ENCODE results near the gene APC2.

APC2 gene

DNA sequence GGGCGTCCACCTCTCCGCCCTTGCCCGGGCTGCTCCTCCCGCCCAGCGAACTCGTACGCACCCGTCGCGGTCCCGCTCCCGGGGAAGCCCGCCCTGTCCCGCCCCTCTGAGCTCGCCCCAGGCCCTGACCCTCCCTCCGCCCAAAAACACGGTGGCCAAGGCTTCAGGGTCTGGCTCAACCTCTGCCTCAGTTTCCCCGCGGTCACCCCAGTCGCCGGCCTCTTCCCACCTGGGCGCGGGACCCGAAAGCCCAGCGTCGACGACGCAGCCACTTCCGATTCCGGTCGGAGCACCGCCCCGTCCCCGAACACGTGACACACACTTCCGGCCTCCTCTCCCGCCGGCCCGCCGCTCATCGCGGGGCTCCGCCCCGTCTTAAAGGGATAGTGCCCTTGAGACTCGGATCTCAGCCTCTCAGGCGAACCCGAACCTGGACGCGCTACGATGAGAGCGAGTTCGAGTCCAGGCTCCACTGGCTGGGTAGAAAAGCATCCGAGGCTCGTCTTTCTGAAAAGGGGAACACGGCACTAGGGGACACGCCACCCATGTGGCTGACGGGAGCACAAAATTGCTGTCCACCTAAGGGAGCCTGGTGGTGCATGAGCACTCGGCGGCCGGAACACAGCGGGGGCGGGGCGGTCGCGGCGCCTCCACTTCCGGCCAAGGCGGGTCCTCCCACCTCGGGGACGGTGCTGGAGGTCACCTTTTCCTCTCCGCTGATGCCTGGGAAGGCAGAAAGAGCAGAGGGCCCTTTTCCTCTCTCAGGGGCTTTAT is 29.2 kb downstream of the APC2 start, which contains the start of gene C19orf25:
Gene C19orf25, minus strand, starts transcription at position 282 of the 774 bp plus-strand sequence. CDS start 312 bp downstream, outside the sequence.
- DNase-seq (ENCODE audit: low read depth), result peak; percentile 82

DNA sequence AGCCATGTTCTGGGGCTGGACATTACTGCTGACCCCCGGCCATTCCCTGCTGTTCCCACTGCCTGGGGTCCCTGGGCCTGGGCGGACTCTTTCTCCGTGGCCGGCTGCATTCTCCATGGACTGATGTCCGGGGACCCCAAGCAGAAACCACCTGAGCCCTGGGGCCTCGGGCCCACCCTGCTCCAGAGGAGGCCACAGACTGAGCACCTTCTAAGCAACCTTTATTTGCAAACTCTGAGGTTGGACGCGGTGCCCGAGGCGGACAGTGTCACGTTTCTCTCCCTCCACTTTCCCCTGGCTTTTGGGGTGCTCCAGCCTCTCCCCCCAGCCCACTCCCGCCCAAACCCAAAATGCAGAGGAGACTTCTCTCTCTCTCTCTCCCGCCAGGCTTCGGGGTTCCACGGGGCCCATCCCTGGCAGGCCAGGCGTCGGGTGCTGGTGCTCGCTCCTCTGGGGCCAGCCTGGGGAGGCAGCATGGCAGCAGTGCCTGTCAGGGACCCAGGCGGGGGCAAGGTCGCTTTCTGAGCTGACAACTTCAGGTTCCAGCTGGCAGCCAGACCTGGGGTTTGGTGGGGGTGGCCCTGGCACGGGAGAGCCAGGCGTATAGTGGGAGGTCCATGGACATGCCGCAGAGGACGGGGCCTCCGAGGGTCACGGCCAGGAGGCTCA is 31.4 kb downstream of the APC2 start:
- no peak for DNase-seq (ENCODE audit: low read depth)

DNA sequence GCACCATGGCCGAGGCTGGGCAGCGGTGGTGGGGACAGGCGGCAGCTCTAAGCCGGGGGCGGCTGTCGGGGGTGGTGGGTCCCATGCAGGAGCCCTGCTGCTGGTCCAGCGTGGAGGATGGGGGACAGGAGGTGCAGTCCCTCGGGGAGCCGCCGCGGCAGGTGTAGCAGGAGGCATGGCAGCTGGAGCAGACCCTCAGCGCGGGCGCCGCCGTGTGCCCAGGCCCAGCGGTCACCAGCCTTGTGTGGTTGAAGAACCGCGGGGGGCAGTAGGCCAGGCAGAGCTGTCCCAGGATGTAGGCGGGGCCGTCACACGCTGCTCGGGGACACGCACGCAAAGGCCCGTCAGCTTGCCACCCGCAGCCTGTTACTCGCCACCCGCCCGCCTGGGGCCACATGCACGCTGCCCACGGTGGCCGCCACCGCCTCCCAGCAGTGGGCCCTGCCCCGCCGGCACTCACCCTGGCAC is 32.0 kb downstream of the APC2 start:
- no peak for DNase-seq (ENCODE audit: low read depth)

DNA sequence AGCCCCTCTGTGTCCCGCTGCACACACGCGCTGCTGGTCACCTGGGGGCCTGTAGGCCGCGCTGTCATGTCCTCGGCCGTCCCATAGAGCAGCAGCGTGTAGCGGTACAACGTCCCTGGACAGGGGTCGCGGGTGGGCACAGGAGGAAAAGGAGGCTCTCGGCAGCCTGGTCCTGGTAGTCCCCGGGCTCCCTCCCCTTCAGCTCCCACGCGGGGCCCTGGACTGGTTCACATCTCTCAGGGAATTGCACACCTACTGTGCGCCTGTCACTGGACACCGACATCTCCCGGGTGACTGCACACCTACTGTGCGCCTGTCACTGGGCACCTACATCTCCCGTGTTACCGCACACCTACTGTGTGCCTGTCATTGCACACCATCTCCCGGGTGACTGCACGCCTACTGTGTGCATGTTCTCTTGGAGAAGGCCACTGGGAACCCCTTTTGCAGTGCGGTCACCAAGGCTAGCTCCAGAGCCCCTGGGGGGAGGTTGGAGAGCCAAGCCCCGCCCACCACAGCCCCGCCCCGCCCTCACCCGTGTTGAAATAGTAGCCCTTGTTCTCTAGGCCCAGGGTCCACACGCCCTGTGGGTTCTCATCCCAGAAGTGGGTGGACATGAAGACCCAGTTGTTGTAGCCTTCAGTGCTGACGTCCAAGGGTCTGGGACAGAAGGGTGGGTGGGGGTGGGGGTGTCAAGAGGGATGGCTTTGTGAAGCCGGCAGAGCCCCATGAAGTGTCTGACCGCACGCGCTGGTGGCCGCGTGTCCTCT is 32.6 kb downstream of the APC2 start:
- DNase-seq (ENCODE audit: low read depth), result no peak

DNA sequence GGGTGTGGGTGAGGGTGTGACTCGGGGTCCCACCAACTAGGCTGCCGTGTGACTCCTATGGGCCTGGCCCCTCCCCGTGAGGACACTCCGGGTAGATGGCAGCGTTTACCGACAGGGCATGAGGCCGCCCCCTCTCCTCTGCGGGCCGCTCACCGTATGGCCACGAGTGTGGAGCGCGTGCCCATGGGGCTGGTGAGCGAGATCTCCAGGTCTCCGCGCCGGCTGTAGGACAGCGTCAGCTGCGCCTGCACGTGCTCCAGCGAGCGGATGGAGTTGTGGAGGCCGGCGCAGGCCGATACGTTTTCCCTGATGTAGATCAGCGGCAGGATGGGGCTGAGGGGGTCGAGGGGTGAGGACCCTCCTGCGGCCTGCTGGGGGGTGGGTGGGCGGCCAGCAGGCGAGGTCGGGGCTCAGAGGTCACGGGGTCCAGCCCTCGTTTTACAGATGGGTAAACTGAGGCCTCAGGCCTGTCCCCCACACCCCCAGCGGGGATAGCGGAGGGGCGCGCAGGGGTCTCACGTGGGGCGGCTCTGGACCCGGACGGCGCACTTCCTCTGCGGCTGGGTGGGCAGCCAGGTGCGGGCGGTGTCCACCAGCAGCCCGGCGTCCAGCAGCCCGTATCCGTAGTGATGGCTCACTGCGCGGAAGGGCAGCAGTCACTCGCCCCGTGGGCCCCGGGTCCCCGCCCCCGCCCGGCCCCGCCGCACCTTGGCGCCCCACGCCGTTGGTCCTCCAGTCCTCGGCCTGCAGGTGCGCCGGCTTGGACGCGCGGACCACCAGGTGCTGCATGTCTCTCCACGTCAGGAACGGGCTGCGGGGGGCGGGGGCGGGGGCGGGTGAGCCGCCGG is 33.4 kb downstream of the APC2 start:
- no peak for DNase-seq (ENCODE audit: low read depth)

DNA sequence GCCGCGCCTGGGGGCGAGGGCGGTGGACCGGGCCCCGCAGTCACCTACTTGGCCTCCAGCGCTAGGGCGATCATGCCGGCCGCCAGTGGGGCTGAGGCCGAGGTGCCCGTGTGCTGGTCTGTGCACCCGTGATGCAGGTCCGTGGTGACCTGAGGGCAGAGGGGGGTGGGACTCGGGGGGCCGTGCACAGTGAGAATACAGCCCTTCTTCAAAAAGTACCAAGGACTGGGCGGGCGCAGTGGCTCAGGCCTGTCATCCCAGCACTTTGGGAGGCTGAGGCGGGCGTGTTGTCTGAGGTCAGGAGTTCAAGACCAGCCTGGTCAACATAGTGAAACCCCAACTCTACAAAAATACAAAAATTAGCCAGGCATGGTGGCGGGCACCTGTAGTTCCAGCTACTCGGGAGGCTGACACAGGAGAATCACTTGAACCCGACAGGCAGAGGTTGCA is 34.1 kb downstream of the APC2 start:
- DNase-seq (ENCODE audit: low read depth), result no peak

DNA sequence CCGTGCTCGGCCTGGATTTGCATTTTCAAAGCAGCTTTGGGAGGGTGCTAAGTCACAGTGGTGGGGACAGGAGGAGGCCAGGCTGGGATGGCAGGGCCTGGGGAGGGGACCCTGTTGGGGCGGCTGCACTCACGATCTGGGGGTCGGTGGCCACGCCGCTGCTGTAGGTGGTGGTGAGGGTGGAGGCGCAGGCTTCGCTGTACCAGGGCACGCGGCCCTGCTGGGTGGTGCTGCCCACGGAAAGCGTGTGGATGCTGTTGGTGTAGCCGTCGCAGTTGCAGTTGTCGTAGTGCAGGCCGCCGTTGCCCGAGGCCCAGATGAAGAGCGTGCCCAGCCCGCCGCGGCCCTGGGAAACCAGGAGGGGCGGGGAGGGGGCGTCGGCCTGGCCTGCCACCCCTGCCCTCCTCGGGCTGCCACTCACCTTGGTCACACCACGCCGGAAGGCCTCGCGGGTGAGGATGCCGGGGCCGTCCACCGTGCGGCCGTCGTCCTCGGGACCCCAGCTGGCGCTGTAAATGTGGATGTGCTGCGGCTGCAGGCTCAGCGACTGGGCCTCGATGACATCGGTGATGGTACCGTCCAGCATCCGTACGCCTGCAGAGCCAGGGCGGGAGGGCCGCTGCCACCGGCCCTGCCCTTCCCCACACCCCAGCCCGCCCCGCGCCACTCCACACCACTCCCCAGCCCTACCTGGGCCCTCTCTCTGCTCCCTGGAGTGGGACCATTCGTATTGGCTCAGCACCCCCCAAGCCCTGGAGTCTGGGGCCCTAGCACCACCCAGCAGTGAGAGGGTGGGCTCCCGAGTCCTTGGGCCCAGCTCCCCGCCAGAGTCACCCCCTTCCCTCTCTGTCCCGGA is 37.0 kb downstream of the APC2 start:
- DNase-seq (ENCODE audit: low read depth), result no peak

DNA sequence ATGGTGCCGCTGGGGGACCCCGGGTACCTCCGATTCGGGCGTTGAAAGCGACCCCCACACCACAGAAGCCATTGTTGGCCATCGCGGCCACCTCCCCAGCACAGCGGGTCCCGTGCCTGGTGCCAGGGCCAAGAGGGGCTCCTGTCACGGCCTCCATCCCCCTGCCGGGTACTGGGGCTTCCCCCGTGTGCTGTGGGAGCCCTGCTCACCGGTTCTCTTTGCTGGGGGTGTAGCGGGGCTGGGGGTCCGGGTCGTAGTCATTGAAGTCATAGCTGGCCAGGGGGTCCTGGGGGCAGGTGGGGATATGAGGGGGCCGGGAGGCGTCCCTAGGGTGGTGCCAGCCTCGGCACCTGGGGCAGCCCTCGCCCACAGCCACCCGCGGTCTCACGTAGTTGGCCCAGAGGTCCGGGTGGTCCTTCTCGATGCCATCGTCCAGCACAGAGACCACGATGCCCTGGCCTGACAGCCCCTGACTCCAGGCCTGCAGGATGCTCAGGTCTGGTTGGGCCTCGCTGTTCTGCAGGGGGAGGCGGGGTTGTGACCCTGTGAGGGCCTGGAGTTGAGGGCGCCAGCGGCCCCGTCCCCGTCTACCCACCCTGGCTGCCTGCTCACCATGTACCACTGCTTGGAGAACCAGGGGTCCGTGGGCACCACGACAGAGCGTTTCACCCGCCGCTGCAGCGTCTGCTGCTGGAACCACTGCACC is 37.8 kb downstream of the APC2 start:
- DNase-seq (ENCODE audit: low read depth), result no peak

DNA sequence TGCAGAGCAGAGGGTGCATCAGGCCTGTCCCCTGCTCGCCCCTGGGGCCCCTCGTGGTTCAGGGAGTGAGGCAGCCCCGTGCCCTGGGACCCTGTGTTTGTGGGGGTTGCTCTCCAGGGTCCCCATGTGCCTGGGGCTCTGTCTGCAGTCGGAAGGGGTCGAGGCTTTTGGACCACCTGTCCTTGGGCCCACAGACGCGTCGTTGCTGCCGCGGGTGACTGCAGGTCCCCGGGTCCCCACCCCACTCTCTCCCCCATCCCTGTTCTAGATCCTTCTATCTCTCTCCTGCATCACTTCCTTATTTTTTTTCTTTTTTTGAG is 38.3 kb downstream of the APC2 start:
- no peak for DNase-seq (ENCODE audit: low read depth)

DNA sequence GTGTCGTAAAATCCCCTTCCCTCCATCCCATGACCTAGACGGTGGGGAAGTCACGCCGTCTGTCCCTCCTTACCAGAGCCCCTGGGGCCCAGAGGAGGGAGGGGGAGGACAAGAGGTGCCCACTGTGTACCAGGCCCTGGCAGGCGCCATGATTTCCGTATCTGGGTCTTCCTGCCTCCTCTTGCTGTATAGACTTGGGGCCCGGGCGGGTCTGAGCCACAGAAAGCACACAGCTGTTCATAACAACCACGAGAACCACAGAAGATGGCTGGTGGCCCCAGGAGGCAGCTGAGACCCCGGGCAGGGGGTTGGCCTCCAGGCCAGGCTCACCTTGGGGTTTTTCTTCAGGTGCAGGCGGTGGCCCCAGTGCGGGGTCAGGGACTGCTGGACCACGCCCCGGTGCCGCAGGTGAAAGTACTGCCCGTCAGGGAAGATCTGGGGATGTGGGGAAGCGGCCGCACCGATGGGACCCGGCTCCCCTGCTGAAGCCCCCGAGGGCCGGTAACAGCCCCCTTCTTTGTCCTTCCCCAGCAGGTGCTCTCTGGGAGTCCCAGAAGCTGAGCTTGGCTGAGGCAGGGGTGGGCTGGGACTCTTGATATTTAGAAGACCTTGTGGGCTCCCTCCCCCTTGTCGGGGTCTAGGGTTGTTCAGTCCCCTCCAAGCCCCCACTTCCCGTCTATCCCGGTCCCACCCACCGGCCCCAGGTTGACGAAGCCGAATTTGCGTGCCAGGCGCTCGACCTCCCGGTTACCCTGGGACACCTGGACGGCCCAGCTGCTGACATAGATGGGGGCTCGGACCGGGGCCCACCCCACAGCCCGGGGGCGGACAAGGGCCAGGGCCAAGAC is 39.8 kb downstream of the APC2 start:
- no peak for DNase-seq (ENCODE audit: low read depth)

DNA sequence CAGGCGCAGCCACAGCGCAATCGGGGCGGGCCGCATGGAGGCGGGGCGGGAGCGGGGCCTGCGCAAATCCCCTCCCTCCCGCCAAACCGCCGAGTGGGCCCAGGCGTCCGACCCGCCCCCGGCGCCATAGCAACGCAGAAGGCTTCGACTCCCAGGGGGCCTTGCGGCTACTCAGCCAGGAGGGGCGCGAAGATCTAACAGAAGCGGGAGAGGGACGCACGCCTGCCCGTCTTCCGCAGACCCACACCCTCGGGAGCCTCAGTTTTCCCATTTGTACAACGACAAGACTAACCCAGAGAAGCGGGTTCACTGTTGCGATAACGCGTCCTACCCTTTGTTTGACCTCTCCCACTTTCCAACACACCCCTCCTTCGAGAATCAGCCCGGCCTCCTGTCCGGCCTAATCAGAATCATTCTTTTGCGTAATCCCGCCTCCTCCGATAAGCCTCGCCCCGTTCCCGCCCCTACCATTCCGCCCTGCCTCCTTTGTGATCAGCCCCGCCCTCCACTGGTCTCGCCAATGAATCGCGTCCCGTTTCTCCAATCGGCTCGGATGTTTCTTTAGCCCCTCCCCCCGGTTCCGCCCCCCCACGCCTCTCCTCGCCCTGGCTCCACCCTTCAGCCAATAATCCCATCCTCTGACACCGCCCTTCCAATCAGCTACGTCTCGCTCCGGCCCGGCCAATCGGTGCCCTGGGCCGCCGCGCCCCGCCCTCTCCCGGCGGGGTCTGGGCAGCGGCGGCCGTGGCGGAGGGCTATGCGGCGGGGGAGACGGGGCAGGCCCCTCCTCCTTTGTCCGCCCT is 40.6 kb downstream of the APC2 start, which contains the start of gene PCSK4:
Gene PCSK4, minus strand, starts transcription at position 40 of the 803 bp plus-strand sequence. Its CDS starts 4 bp downstream, at position 36.
- peak; percentile 95 for DNase-seq (ENCODE audit: low read depth)

DNA sequence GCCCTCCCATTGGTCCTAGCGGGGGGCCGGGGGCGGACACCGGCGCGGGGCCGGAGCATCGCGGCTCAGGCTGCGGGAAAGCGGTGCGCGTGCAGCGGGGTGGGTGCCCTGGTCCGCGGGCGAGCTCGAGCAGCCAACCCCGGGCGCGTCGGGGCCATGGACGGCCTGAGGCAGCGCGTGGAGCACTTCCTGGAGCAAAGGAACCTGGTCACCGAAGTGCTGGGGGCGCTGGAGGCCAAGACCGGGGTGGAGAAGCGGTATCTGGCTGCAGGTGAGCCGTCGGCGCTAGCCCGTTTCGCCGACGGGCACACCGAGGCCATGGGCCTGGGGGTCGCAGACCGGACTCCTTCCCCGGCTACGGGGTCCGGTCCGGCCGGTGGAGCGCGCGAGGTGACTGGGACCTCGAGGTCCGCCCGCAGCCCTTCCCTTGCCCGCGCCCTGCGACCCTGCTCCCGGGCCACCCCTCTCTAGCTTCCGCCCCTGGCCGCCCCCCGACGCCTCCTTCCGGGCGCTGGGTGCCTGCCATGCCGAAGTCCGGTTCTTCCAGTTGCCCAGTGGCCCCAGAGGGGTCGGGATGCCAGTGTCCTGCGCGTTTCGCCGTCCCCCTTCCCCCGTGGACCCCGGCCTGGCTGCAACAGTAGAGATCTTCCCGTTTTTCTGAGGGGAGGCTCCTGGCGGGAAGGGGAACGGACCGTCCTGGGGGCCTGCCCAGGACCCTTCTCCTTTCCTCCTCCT is 41.4 kb downstream of the APC2 start, which contains the start of gene REEP6:
Gene REEP6, plus strand, starts transcription at position 68 of the 735 bp plus-strand sequence. Its CDS starts 89 bp downstream, at position 157.
- DNase-seq (ENCODE audit: low read depth), result no peak

DNA sequence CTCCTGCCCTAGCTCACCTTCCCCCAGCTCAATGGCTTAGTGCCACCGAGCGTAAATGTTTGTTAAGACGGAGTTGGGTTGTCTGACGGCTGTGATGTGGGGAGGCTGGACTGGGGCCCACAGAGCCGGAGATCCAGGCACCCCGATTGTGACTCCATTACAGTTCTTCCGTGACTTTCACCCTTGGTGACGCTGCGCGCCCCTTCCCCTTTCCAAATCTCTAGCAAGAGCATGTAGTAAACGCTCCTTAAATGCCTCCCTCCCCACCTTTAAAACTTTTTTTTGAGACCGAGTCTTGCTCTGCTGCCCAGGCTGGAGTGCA is 41.9 kb downstream of the APC2 start:
- DNase-seq (ENCODE audit: low read depth), result no peak

DNA sequence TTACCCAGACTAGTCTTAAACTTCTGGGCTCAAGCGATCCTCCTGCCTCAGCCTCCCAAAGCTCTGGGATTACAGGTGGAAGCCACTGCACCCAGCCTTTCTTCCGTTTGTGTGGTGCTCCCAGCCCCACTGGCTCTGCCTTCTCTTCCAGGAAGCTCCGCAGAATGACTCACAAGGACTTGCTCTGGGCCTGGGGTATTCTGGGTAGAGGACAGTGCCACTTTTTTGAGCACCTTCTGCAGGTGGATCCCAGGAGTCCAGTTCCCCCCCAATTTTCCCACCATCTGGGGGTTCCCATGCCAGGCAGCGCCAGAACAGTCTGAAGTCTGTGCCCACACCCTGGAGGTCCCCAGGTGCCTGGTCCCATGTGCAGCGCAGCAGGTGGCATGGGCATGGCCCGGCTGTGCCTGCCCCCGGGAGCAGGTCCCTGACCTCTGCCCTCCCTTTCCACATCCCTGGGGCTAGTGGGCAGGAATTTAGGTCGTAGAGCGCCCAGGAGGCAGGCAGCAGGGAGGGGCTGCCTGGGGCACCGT is 42.6 kb downstream of the APC2 start:
- no peak for DNase-seq (ENCODE audit: low read depth)

DNA sequence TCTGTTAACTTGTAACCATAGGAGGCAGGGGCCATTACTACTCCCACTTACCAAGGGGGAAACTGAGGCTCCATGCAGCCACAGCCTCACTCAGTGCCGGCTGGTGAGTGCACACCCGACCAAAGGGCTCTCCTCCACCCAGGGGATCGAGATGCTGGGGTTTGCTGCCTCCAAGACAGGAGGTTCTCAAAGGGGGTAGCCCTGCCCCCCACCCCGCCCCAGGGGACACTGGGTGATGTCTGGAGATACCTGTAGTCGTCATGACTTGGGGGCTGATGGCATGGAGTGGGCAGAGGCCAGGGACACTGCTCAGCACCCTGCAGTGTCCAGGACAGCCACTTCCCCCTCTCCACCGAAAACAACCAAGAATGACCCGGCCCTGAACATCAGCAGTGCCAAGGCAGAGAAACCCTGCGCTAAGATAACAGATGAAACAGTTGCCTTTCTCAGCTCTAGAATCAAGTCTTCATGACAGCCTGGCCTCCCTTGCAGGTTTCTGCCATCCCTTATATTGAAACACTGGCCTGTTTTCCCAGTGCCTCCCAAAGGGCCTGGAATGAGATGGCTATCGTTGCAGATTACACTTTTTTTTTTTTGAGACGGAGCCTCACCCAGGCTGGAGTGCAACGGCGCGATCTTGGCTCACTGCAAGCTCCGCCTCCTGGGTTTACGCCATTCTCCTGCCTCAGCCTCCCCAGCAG is 44.3 kb downstream of the APC2 start:
- no peak for DNase-seq (ENCODE audit: low read depth)

DNA sequence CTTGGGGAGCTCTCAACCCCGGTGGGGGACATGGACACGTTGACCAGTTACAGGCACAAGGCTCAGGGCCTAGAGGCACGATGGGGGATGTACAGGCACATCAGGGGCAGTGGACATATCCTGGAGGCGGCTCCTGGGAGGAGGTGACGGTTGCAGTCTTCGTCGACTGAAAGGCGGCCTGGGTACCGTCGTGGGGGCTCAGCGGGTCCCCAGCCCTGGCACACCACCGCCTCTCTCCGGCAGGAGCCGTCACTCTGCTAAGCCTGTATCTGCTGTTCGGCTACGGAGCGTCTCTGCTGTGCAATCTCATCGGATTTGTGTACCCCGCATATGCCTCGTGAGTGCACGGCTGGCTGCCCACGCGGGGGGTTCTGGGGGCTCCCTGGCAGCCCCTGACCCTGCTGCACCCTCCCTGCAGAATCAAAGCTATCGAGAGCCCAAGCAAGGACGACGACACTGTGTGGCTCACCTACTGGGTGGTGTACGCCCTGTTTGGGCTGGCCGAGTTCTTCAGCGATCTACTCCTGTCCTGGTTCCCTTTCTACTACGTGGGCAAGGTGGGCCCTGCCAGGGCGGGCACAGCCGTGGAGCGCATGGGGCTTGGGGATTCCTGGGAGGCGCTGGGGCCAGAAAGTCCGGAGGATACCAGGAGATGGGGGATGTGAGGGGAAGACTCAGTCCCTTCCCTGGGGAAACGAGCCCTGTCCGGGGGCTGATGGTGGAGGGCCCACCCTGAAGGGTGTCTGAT is 45.3 kb downstream of the APC2 start:
- no peak for DNase-seq (ENCODE audit: low read depth)

Measured in stimulated activated CD8-positive, alpha-beta memory T cell treated with anti-CD3 and anti-CD28 coated beads, Interleukin-15, amount 100 ng/mL, for 24 hours (primary cell).